Gastrocnemius medialis (tissue), 4 donors: Measurements from ENCODE around the gene ASAP3.

Experiments
- POLR2A ChIP-seq, 2 donors: fragments of 450-650 bp; IDR thresholded peaks; one replicate each; pipeline ENCODE4 v1.6.1; 2017; ENCODE audit warnings: antibody characterized with exemption in 2 of 2, mild to moderate bottlenecking in 2 of 2, moderate library complexity in 2 of 2
- TF ChIP-seq, protein P1 (sequence below), 5 experiments: fragments of 450-650 bp in 3 of 5; fragments of 200-600 bp in 2 of 5; sonication (generic) in 2 of 5; IDR thresholded peaks in 4 of 5; conservative IDR thresholded peaks in 1 of 5; 1 replicate in 4 of 5; 2 replicates in 1 of 5; pipeline ENCODE4 v1.5.1; 2016 to 2019; ENCODE audit warnings: antibody characterized with exemption in 5 of 5, mild to moderate bottlenecking in 3 of 5, moderate library complexity in 3 of 5

- TF ChIP-seq, protein P1, sequence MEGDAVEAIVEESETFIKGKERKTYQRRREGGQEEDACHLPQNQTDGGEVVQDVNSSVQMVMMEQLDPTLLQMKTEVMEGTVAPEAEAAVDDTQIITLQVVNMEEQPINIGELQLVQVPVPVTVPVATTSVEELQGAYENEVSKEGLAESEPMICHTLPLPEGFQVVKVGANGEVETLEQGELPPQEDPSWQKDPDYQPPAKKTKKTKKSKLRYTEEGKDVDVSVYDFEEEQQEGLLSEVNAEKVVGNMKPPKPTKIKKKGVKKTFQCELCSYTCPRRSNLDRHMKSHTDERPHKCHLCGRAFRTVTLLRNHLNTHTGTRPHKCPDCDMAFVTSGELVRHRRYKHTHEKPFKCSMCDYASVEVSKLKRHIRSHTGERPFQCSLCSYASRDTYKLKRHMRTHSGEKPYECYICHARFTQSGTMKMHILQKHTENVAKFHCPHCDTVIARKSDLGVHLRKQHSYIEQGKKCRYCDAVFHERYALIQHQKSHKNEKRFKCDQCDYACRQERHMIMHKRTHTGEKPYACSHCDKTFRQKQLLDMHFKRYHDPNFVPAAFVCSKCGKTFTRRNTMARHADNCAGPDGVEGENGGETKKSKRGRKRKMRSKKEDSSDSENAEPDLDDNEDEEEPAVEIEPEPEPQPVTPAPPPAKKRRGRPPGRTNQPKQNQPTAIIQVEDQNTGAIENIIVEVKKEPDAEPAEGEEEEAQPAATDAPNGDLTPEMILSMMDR (IDR thresholded peaks at IDR 0.05 in 4 of 5, conservative IDR thresholded peaks at IDR 0.05 in 1 of 5): no peak
- TF ChIP-seq POLR2A (IDR thresholded peaks at IDR 0.05): no peak
Observed at GRCh38 chr1:23506376-23507107, 22.6 kb upstream of the ASAP3 start.
